ENCODE results near the gene SHB. TPM values are rescaled to one million over a fixed set of nuclear protein-coding genes. Genes with fewer than 3 reads are reported as not detected.

The SHB gene
- total and polyA plus RNA-seq, 8 donors: 3.5 to 37.7 (median 8.5) TPM

GRCh38 chr9:37908283-37908682 lies 160.7 kb downstream of the SHB start:
- intact Hi-C loops (cut with DNase I; ENCODE audit: low total_unique reads): no loop called here
- Histone ChIP-seq H3K4me1 (peaks cover 0 to 18% (median 14%) of the 10 kb centered on the region in 4 donors), H3K27me3 (no peaks in the 10 kb centered on the region), H3K9me3 (no peaks in the 10 kb centered on the region), H3K27ac (no peak overlapping the region), H3K36me3 (no peaks in the 10 kb centered on the region), H3K4me3 (no peak overlapping the region)
- TF ChIP-seq CTCF (IDR thresholded peaks at IDR 0.05): no peak
- no peak for TF ChIP-seq POLR2AphosphoS5 (IDR thresholded peaks at IDR 0.05)
- no peak for TF ChIP-seq EP300 (IDR thresholded peaks at IDR 0.05)
- no peak for TF ChIP-seq POLR2A (IDR thresholded peaks at IDR 0.05)
- DNase-seq: no peak
- 61 to 87% (median 76%) methylated on average over 4 of the region's 4 CpGs for WGBS, 5 donors

GRCh38 chr9:37906312-37907239 lies 162.5 kb downstream of the SHB start:
- Histone ChIP-seq H3K4me1 (peaks cover 10 to 30% (median 29%) of the 10 kb centered on the region in 4 donors), H3K9me3 (no peaks in the 10 kb centered on the region), H3K4me3 (no peak overlapping the region), H3K27ac (no peak overlapping the region), H3K27me3 (no peaks in the 10 kb centered on the region), H3K36me3 (no peaks in the 10 kb centered on the region)
- TF ChIP-seq POLR2AphosphoS5 (IDR thresholded peaks at IDR 0.05) (no peak), POLR2A (IDR thresholded peaks at IDR 0.05) (no peak), EP300 (IDR thresholded peaks at IDR 0.05) (no peak), CTCF (IDR thresholded peaks at IDR 0.05) (no peak)
- 77 to 85% (median 79%) methylated on average over 11 of the region's 11 CpGs for WGBS, 5 donors
- intact Hi-C loops (cut with DNase I; ENCODE audit: low total_unique reads): no loop called here
- peak in 1 of 2 donors; percentile 3 for DNase-seq

GRCh38 chr9:37905776-37906175 lies 163.3 kb downstream of the SHB start:
- Histone ChIP-seq H3K27ac (no peak overlapping the region), H3K27me3 (no peaks in the 10 kb centered on the region), H3K36me3 (no peaks in the 10 kb centered on the region), H3K4me1 (peaks cover 10 to 35% (median 31%) of the 10 kb centered on the region in 4 donors), H3K4me3 (no peak overlapping the region), H3K9me3 (no peaks in the 10 kb centered on the region)
- no peak for TF ChIP-seq CTCF (IDR thresholded peaks at IDR 0.05)
- TF ChIP-seq EP300 (IDR thresholded peaks at IDR 0.05): no peak
- no peak for TF ChIP-seq POLR2AphosphoS5 (IDR thresholded peaks at IDR 0.05)
- TF ChIP-seq POLR2A (IDR thresholded peaks at IDR 0.05): no peak
- 90 to 95% (median 90%) methylated on average over 4 of the region's 4 CpGs for WGBS, 5 donors
- DNase-seq: no peak
- intact Hi-C loops (cut with DNase I; ENCODE audit: low total_unique reads): no loop called here

- intact Hi-C loops (cut with DNase I; ENCODE audit: low total_unique reads): no loop called here
- Histone ChIP-seq H3K9me3 (no peaks in the 10 kb centered on the region), H3K27me3 (no peaks in the 10 kb centered on the region), H3K4me3 (peak overlapping the region; percentile 81 to 98 (median 96)), H3K27ac (peak overlapping the region in 4 of 5 donors; percentile 89 to 94 (median 92)), H3K4me1 (peaks cover 10 to 35% (median 31%) of the 10 kb centered on the region in 4 donors), H3K36me3 (peaks cover 0 to 6% (median 0%) of the 10 kb centered on the region in 4 donors)
- no peak for TF ChIP-seq EP300 (IDR thresholded peaks at IDR 0.05)
- TF ChIP-seq CTCF (IDR thresholded peaks at IDR 0.05): no peak
- no peak for TF ChIP-seq POLR2AphosphoS5 (IDR thresholded peaks at IDR 0.05)
- TF ChIP-seq POLR2A (IDR thresholded peaks at IDR 0.05): no peak
- 63 to 74% (median 68%) methylated on average over 10 of the region's 10 CpGs for WGBS, 5 donors
- no peak for DNase-seq
Measured at GRCh38 chr9:37905131-37905505, 163.9 kb downstream of the SHB start.
